ENCODE measurements around the gene AEBP1.

- TF ChIP-seq, protein P1, sequence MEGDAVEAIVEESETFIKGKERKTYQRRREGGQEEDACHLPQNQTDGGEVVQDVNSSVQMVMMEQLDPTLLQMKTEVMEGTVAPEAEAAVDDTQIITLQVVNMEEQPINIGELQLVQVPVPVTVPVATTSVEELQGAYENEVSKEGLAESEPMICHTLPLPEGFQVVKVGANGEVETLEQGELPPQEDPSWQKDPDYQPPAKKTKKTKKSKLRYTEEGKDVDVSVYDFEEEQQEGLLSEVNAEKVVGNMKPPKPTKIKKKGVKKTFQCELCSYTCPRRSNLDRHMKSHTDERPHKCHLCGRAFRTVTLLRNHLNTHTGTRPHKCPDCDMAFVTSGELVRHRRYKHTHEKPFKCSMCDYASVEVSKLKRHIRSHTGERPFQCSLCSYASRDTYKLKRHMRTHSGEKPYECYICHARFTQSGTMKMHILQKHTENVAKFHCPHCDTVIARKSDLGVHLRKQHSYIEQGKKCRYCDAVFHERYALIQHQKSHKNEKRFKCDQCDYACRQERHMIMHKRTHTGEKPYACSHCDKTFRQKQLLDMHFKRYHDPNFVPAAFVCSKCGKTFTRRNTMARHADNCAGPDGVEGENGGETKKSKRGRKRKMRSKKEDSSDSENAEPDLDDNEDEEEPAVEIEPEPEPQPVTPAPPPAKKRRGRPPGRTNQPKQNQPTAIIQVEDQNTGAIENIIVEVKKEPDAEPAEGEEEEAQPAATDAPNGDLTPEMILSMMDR (IDR thresholded peaks at IDR 0.05) = no peak
- TF ChIP-seq POLR2A (IDR thresholded peaks at IDR 0.05) = no peak
Measured at GRCh38 chr7:44127161-44127560, 23.0 kb downstream of the AEBP1 start.
